ENCODE data around the gene CTSO. TPM values are rescaled to one million over a fixed set of nuclear protein-coding genes. Genes with fewer than 3 reads are reported as not detected.

CTSO gene
- total and polyA plus RNA-seq, 2 donors (not counting 3 experiments of a cell fraction or from before 2014, with no cell fraction given) = 7.9 to 8.5 TPM

DNA sequence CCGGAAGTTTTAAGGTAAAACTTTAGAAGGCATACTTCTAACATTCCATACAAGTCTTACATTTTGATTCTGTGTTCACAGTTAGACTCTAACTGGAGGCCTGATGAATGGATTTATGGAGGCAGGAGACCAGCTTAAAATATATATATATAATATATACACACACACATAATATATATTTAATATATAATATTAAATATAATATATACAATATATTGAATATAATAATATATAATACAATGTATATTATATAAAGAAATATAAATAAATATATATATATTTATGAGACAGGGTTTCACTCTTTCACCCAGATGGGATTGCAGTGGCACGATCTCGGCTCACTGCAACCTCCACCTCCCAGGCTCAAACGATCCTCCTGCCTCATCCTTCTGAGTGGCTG is 7.9 kb upstream of the CTSO start:
- Histone ChIP-seq H3K27ac (ENCODE audit: insufficient read depth, low read depth, low read length) (no peak overlapping the region), H3K4me3 (replicated peaks in 1 of 3; ENCODE audit: insufficient read depth in 1 of 3, low read depth in 1 of 3, low read length in 3 of 3) (no peak overlapping the region), H3K9me3 (replicated peaks; ENCODE audit: control insufficient read depth, insufficient read depth, low read length) (no peaks in the 10 kb centered on the region), H4K20me1 (replicated peaks; ENCODE audit: control insufficient read depth, extremely low read depth, insufficient read depth, low read length) (no peaks in the 10 kb centered on the region), H3K9ac (replicated peaks; ENCODE audit: extremely low read depth, insufficient read depth, low read length) (no peak overlapping the region), H3K4me2 (ENCODE audit: insufficient read depth, low read length) (no peak overlapping the region), H3K36me3 (ENCODE audit: control insufficient read depth in 2 of 2, extremely low read depth in 1 of 2, insufficient read depth in 2 of 2, low read length in 2 of 2) (no peaks in the 10 kb centered on the region), H3K79me2 (ENCODE audit: control insufficient read depth, insufficient read depth, low read length) (no peaks in the 10 kb centered on the region), H3K9me1 (replicated peaks; ENCODE audit: control insufficient read depth, extremely low read depth, insufficient read depth, low read length) (no peaks in the 10 kb centered on the region), H3K27me3 (ENCODE audit: control insufficient read depth in 2 of 2, insufficient read depth in 2 of 2, low read length in 2 of 2) (peaks cover 0 to 2% of the 10 kb centered on the region in 2 experiments), H2AFZ (ENCODE audit: low read depth, low read length) (no peak overlapping the region), H3K4me1 (ENCODE audit: control insufficient read depth, extremely low read depth, insufficient read depth, low read length) (no peaks in the 10 kb centered on the region)
- dilution Hi-C loops (cut with MboI; ENCODE audit: extremely low pct_ligation_motif_present, low sequenced_read_pairs) (no loop called here), intact Hi-C loops (cut with micrococcal nuclease) (no loop called here)
- TF ChIP-seq POLR2AphosphoS5 (IDR thresholded peaks at IDR 0.05; ENCODE audit: insufficient read depth, low read depth, low read length) (no peak), MYC (IDR thresholded peaks at IDR 0.05; ENCODE audit: low read depth, low read length) (no peak)
- no peak for FAIRE-seq
- CTCF ChIA-PET = no interaction called here
- POLR2A ChIA-PET = no interaction called here
- no TSS peak for BruUV-seq (replicated peaks)
- no peak for DNase-seq (ENCODE audit: low read depth, low spot score)

DNA sequence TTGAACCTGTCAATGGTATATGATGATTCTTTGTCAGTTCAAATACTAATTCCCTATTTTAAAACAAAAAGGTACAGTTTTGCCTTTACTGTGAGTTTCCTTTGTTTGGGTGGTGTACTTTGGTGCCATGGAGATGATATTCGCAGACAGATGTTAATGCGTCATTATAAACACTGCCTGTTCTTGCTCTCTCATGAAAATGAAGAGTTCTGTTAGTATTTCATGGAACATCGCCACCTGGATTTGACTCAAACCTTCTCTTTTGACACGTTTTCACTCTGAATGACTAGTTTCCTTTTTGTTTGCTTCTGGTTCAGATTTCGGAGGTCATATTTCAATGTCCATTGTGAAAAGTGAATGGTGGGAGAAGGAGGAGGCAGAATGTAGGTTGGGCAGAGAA is 6.9 kb upstream of the CTSO start:
- no peak for TF ChIP-seq MYC (IDR thresholded peaks at IDR 0.05; ENCODE audit: low read depth, low read length)
- TF ChIP-seq, protein P1, sequence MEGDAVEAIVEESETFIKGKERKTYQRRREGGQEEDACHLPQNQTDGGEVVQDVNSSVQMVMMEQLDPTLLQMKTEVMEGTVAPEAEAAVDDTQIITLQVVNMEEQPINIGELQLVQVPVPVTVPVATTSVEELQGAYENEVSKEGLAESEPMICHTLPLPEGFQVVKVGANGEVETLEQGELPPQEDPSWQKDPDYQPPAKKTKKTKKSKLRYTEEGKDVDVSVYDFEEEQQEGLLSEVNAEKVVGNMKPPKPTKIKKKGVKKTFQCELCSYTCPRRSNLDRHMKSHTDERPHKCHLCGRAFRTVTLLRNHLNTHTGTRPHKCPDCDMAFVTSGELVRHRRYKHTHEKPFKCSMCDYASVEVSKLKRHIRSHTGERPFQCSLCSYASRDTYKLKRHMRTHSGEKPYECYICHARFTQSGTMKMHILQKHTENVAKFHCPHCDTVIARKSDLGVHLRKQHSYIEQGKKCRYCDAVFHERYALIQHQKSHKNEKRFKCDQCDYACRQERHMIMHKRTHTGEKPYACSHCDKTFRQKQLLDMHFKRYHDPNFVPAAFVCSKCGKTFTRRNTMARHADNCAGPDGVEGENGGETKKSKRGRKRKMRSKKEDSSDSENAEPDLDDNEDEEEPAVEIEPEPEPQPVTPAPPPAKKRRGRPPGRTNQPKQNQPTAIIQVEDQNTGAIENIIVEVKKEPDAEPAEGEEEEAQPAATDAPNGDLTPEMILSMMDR (IDR thresholded peaks at IDR 0.05; ENCODE audit: extremely low read depth in 1 of 2, insufficient read depth in 1 of 2, low read depth in 1 of 2, low read length in 2 of 2) = no peak
- no peak for TF ChIP-seq FOS (IDR thresholded peaks at IDR 0.05; ENCODE audit: borderline replicate concordance, insufficient read depth, low read length)
- no peak for TF ChIP-seq GATA2 (IDR thresholded peaks at IDR 0.05; ENCODE audit: insufficient read depth, insufficient read length, low read depth, low read length)
- no peak for TF ChIP-seq POLR2A (IDR thresholded peaks at IDR 0.05; ENCODE audit: low read depth, low read length)
- TF ChIP-seq, protein P2, sequence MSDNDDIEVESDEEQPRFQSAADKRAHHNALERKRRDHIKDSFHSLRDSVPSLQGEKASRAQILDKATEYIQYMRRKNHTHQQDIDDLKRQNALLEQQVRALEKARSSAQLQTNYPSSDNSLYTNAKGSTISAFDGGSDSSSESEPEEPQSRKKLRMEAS (IDR thresholded peaks at IDR 0.05; ENCODE audit: insufficient read depth, insufficient read length) = no peak
- no peak for TF ChIP-seq JUN (IDR thresholded peaks at IDR 0.05; ENCODE audit: borderline replicate concordance, insufficient read depth, insufficient read length, low read depth)
- no peaks in the 10 kb centered on the region for H3K9me1 ChIP-seq (replicated peaks; ENCODE audit: control insufficient read depth, extremely low read depth, insufficient read depth, low read length)
- H3K9ac ChIP-seq (replicated peaks; ENCODE audit: extremely low read depth, insufficient read depth, low read length) = no peak overlapping the region
- no peaks in the 10 kb centered on the region for H3K4me1 ChIP-seq (ENCODE audit: control insufficient read depth, extremely low read depth, insufficient read depth, low read length)
- no peak overlapping the region for H3K4me2 ChIP-seq (ENCODE audit: insufficient read depth, low read length)
- no peak for FAIRE-seq
- intact Hi-C loops (cut with micrococcal nuclease) = no loop called here
- H2AFZ ChIP-seq (ENCODE audit: low read depth, low read length) = no peak overlapping the region
- no peak overlapping the region for H3K27ac ChIP-seq (ENCODE audit: insufficient read depth, low read depth, low read length)
- no peaks in the 10 kb centered on the region for H3K36me3 ChIP-seq (ENCODE audit: control insufficient read depth in 2 of 2, extremely low read depth in 1 of 2, insufficient read depth in 2 of 2, low read length in 2 of 2)
- H4K20me1 ChIP-seq (replicated peaks; ENCODE audit: control insufficient read depth, extremely low read depth, insufficient read depth, low read length) = no peaks in the 10 kb centered on the region
- CTCF ChIA-PET = no interaction called here
- H3K79me2 ChIP-seq (ENCODE audit: control insufficient read depth, insufficient read depth, low read length) = no peaks in the 10 kb centered on the region
- DNase-seq (ENCODE audit: low read depth, low spot score) = no peak
- no peak overlapping the region for H3K4me3 ChIP-seq (replicated peaks in 1 of 3; ENCODE audit: insufficient read depth in 1 of 3, low read depth in 1 of 3, low read length in 3 of 3)
- no TSS peak for BruUV-seq (replicated peaks)
- dilution Hi-C loops (cut with MboI; ENCODE audit: extremely low pct_ligation_motif_present, low sequenced_read_pairs) = no loop called here
- H3K9me3 ChIP-seq (replicated peaks; ENCODE audit: control insufficient read depth, insufficient read depth, low read length) = no peaks in the 10 kb centered on the region
- H3K27me3 ChIP-seq (ENCODE audit: control insufficient read depth in 2 of 2, insufficient read depth in 2 of 2, low read length in 2 of 2) = no peaks in the 10 kb centered on the region
- POLR2A ChIA-PET = no interaction called here

Data from endothelial cell of umbilical vein (primary cell).